NCI-H2171 treated with DMSO at 0.1 percent for 48 hours (cell line): Measurements from ENCODE around the gene RASA4.
"Not testable (repeated sequence)": the region's sequence is repeated elsewhere in the genome, so short reads cannot be mapped to it uniquely, and the experiment has no call there.

Source experiments
- DNase-seq: peaks from one replicate; lab custom pipeline; 2025; lab: John Stamatoyannopoulos, UW

Gene RASA4

GRCh38 chr7:102543596-102543995 lies 73.0 kb downstream of the RASA4 start, which contains the start of gene UPK3BL2:
Gene UPK3BL2, minus strand, starts transcription at chr7:102543696. Its CDS starts 60 bp downstream, at chr7:102543636.
- DNase-seq: not testable (repeated sequence)

DNA sequence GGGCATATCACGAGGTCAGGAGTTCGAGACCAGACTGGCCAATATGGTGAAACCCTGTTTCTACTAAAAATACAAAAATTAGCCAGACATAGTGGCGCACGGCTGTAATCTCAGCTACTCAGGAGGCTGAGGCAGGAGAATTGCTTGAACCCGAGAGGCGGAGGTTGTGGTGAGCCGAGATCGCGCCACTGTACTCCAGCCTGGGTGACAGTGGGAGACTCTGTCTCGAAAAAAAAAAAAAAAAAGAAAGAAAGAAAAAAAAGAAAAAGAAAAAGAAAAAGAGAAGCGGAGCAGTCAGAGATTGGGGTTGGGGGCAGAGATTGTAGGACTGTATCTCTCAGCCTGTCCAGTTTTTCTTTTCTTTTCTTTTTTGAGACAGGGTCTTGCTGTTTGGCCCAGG lies 73.8 kb downstream of the RASA4 start:
- DNase-seq: not testable (repeated sequence)

DNA sequence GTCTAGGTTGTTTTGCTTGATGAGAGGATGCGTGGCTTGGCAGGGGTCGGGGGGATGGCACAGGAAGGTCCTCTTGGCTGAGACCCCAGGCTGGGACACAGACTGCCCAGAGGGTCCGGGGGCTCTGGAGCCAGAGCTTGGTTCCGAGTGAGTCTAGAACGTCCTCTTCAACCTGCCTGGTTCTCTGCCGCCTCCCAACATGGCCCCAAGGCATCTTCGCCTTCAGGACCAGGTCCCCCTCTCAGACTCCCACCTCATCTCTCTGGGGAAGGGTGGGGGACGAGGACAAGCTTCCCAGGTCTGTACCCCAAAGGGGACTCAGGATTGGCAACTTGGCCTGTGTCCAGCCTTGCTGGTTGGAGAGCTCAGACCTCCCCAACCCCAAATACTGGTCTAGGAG lies 74.5 kb downstream of the RASA4 start:
- not testable (repeated sequence) for DNase-seq

DNA sequence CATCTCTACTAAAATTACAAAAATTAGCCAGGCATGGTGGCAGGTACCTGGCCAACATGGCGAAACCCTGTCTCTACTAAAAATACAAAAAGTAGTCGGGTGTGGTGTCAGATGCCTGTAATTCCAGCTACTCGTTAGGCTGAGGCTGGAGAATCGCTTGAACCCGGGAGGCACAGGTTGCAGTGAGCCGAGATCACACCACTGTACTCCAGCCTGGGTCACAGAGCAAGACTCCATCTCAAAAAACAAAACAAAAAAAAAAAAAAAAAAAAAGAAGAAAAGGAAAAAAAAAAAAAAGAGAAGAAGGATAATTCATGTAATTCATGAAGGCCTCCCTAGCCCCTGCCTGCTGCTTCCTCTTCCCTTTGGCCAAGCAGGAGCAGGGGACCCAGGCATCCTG lies 76.0 kb downstream of the RASA4 start:
- DNase-seq: not testable (repeated sequence)

- not testable (repeated sequence) for DNase-seq
These were observed 81.4 kb downstream of the RASA4 start for GRCh38 chr7:102535062-102535615.

GRCh38 chr7:102532127-102532526 lies 84.4 kb downstream of the RASA4 start:
- not testable (repeated sequence) for DNase-seq

GRCh38 chr7:102531583-102531982 lies 85.0 kb downstream of the RASA4 start:
- not testable (repeated sequence) for DNase-seq

DNA sequence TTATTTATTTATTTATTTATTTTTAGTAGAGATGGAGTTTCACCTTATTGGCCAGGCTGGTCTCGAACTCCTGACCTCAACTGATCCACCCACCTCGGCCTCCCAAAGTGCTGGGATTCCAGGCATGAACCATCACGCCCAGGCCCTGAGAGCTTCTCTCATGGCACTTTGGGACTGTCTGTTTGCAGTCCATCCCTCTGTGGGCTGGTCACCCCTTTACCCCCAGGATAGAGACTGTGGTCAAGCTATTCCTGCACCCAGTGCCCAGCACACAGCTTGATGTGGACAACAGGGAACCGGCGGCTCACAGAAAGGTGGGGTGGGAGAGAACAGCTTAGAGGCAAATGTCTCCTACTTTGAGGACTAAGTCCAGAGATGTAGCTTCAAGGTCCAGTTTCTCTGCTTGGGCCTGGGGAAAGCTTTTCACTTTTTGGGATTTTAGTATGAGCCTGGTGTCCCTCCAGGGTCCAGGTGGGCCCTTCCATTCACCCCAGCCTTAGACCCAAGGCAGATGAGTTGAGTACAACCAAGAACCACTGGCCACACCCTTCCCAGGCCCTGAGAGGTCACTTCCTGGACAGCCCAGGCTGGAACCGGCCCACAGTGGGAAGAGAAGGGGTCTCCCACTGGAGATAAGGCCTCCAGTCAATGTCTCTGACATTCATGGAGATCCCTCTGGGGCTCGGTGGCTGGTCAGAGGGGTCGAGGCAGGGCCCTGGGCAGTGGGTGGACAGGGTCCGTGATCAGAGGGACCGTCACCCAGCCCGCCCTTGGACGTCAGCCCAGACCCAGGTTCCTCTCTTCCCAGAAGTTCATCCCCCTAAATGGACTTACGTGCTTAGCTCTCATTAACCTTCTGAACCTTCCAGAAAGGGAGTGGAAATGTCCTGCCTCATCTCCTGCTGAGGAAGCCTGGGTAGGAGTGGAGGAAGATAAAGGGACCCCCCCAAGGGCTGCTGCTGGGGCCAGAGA lies 88.4 kb downstream of the RASA4 start:
- DNase-seq: not testable (repeated sequence)

GRCh38 chr7:102527182-102527581 lies 89.4 kb downstream of the RASA4 start:
- DNase-seq: not testable (repeated sequence)

- not testable (repeated sequence) for DNase-seq
These were observed 91.8 kb downstream of the RASA4 start for GRCh38 chr7:102524803-102525202.
